Smooth muscle cell of the brain vasculature (primary cell): ENCODE results near the gene UCHL1.
A peak's percentile ranks its signal among the peaks of the same experiment; 100 is the strongest.
"Not testable (repeated sequence)": the region's sequence is repeated elsewhere in the genome, so short reads cannot be mapped to it uniquely, and the experiment has no call there.

Experiments used
- DNase-seq: peaks from one replicate; pipeline ENCODE4 v3.0.0-alpha.2; 2012; ENCODE audit warnings: low read depth, low spot score

UCHL1 gene

GRCh38 chr4:41236508-41236907 lies 20.2 kb upstream of the UCHL1 start:
- DNase-seq = no peak

- DNase-seq = no peak
Observed at GRCh38 chr4:41241919-41242318, 14.8 kb upstream of the UCHL1 start.

- no peak for DNase-seq
Observed at GRCh38 chr4:41245983-41246382, 10.7 kb upstream of the UCHL1 start.

- no peak for DNase-seq
Observed at GRCh38 chr4:41256131-41256739, 493 bp upstream of the UCHL1 start.

GRCh38 chr4:41257257-41257901 lies 651 bp downstream of the UCHL1 start:
- DNase-seq = no peak

- DNase-seq = no peak
Observed at GRCh38 chr4:41257906-41258305, 1.2 kb downstream of the UCHL1 start.

- peak; percentile 39 for DNase-seq
Observed at GRCh38 chr4:41258783-41259182, 2.1 kb downstream of the UCHL1 start.

- no peak for DNase-seq
Observed at GRCh38 chr4:41260116-41260733, 3.5 kb downstream of the UCHL1 start.

- no peak for DNase-seq
Observed at GRCh38 chr4:41262198-41262597, 5.5 kb downstream of the UCHL1 start.

GRCh38 chr4:41264212-41264611 lies 7.5 kb downstream of the UCHL1 start:
- DNase-seq = no peak

- DNase-seq = no peak
Observed at GRCh38 chr4:41267997-41268396, 11.3 kb downstream of the UCHL1 start.

GRCh38 chr4:41268721-41269517 lies 12.2 kb downstream of the UCHL1 start:
- DNase-seq = no peak

- no peak for DNase-seq
Observed at GRCh38 chr4:41269682-41270081, 13.0 kb downstream of the UCHL1 start.

GRCh38 chr4:41275931-41276330 lies 19.2 kb downstream of the UCHL1 start:
- not testable (repeated sequence) for DNase-seq

GRCh38 chr4:41280010-41280409 lies 23.3 kb downstream of the UCHL1 start:
- DNase-seq = no peak

GRCh38 chr4:41281038-41281634 lies 24.4 kb downstream of the UCHL1 start:
- peak; percentile 47 for DNase-seq

- DNase-seq = no peak
Observed at GRCh38 chr4:41282366-41282765, 25.6 kb downstream of the UCHL1 start.

GRCh38 chr4:41285202-41285863 lies 28.6 kb downstream of the UCHL1 start:
- no peak for DNase-seq

- DNase-seq = no peak
Observed at GRCh38 chr4:41285864-41286235, 29.1 kb downstream of the UCHL1 start.

GRCh38 chr4:41287005-41287404 lies 30.3 kb downstream of the UCHL1 start:
- DNase-seq = no peak

- no peak for DNase-seq
Observed at GRCh38 chr4:41287852-41288251, 31.1 kb downstream of the UCHL1 start.
